Dermis microvascular lymphatic vessel endothelial cell (primary cell): ENCODE data around the gene RAB4A. TPM values are rescaled to one million over a fixed set of nuclear protein-coding genes. Genes with fewer than 3 reads are reported as not detected.
"Not testable (repeated sequence)": the region's sequence is repeated elsewhere in the genome, so short reads cannot be mapped to it uniquely, and the experiment has no call there.

ENCODE experiments used
- DNase-seq, 2 donors: peaks; one replicate each; pipeline versions ENCODE4 v3.0.0 to v3.0.0-alpha.2; 2010; ENCODE audit warnings: low read depth in 2 of 2
- total RNA-seq: library from RNA; depleted of rRNA; stranded (reverse); fragments of >200 nt; gene quantifications from 2 replicates; pipeline ENCODE4 v1.2.1, GENCODE V29; 2014

The RAB4A gene
- total RNA-seq, 1 donor from 2014 or later: 12.8 TPM

GRCh38 chr1:229271448-229272159 is 693 bp downstream of the RAB4A start:
- DNase-seq: peak in 1 of 2 donors; percentile 39

- DNase-seq: no peak
Measured at GRCh38 chr1:229272164-229273158, 1.6 kb downstream of the RAB4A start.

- no peak for DNase-seq
Measured at GRCh38 chr1:229273507-229274232, 2.8 kb downstream of the RAB4A start.

GRCh38 chr1:229275005-229275404 is 4.1 kb downstream of the RAB4A start:
- no peak for DNase-seq

GRCh38 chr1:229278120-229278741 is 7.3 kb downstream of the RAB4A start:
- no peak for DNase-seq

- DNase-seq: no peak
Measured at GRCh38 chr1:229279242-229279641, 8.3 kb downstream of the RAB4A start.

GRCh38 chr1:229280037-229280828 is 9.3 kb downstream of the RAB4A start:
- DNase-seq: no peak

GRCh38 chr1:229280921-229281320 is 10.0 kb downstream of the RAB4A start:
- DNase-seq: no peak

- DNase-seq: no peak
Measured at GRCh38 chr1:229281339-229281926, 10.5 kb downstream of the RAB4A start.

- no peak for DNase-seq
Measured at GRCh38 chr1:229282295-229282823, 11.4 kb downstream of the RAB4A start.

GRCh38 chr1:229283183-229283611 is 12.3 kb downstream of the RAB4A start:
- no peak for DNase-seq

- DNase-seq: no peak
Measured at GRCh38 chr1:229284887-229285286, 14.0 kb downstream of the RAB4A start.

- DNase-seq: no peak
Measured at GRCh38 chr1:229285440-229285839, 14.5 kb downstream of the RAB4A start.

GRCh38 chr1:229286099-229286766 is 15.3 kb downstream of the RAB4A start:
- DNase-seq: peak in 1 of 2 donors; percentile 18

- DNase-seq: no peak
Measured at GRCh38 chr1:229287267-229287666, 16.4 kb downstream of the RAB4A start.

- no peak for DNase-seq
Measured at GRCh38 chr1:229288516-229288915, 17.6 kb downstream of the RAB4A start.

- DNase-seq: not testable (repeated sequence)
Measured at GRCh38 chr1:229291686-229292085, 20.8 kb downstream of the RAB4A start.

GRCh38 chr1:229293528-229294204 is 22.8 kb downstream of the RAB4A start:
- DNase-seq: no peak

GRCh38 chr1:229295745-229296144 is 24.8 kb downstream of the RAB4A start:
- no peak for DNase-seq
